Fibroblast of skin of back (primary cell): ENCODE measurements around the gene USH2A.

Experiments
- DNase-seq: peaks from one replicate; pipeline ENCODE4 v3.0.0-alpha.2; 2013

USH2A gene

GRCh38 chr1:215590779-215591491 lies 832.3 kb downstream of the USH2A start:
- no peak for DNase-seq

GRCh38 chr1:215589650-215590435 lies 833.4 kb downstream of the USH2A start:
- no peak for DNase-seq

- no peak for DNase-seq
Observed at GRCh38 chr1:215584389-215584788, 838.9 kb downstream of the USH2A start.

- DNase-seq: no peak
Observed at GRCh38 chr1:215583185-215583749, 840.0 kb downstream of the USH2A start.

- no peak for DNase-seq
Observed at GRCh38 chr1:215581896-215582295, 841.4 kb downstream of the USH2A start.
